Measurements from ENCODE around the gene EPHB3.

DNA sequence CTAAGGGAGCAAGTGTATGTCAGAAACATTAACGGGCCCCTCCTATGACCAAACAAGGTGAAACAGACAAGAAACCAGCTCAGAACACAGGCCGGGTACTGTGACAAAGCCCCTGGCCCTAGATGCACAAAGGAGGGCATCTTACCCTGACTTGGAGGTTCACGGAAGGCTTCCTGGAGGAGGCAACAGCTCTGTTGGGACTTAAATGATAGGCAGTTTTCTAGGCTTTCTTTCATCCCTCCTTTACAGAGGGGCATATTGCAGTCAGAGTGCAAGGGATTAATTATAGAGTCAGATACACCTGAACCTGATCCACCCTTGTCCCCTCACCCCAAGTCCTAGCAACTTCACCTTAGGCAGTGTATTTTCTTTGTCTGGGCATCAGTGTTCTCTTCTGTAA lies 8.4 kb downstream of the EPHB3 start:
- TF ChIP-seq CTCF (IDR thresholded peaks at IDR 0.05), result no peak
- no peak for TF ChIP-seq POLR2A (IDR thresholded peaks at IDR 0.05)
